ENCODE data around the gene DCUN1D3.

The DCUN1D3 gene

GRCh38 chr16:20903116-20903898 is 3.1 kb upstream of the DCUN1D3 start:
- CTCF ChIA-PET, result interaction anchor here (0.5 to 0.9 kb wide), 3 partner anchors 18 to 279 kb away, joined by 3 to 5 read pairs (median 3); no protein-coding TSS in a partner anchor
- DNase-seq (ENCODE audit: low spot score), result no peak
- H3K27ac ChIP-seq, result peak overlapping the region; percentile 44; the same call in 1 of the 2 replicates
- TF ChIP-seq CTCF (conservative IDR thresholded peaks at IDR 0.05; ENCODE audit: low read depth), result no peak
- POLR2A ChIA-PET (ENCODE audit: low non-redundant PET), result no interaction called here

- CTCF ChIA-PET, result no interaction called here
- DNase-seq (ENCODE audit: low spot score), result no peak
- no peak overlapping the region for H3K27ac ChIP-seq
- POLR2A ChIA-PET (ENCODE audit: low non-redundant PET), result no interaction called here
- TF ChIP-seq CTCF (conservative IDR thresholded peaks at IDR 0.05; ENCODE audit: low read depth), result no peak
Observed at GRCh38 chr16:20902426-20902825, 2.3 kb upstream of the DCUN1D3 start.

- peak; percentile 60 for DNase-seq (ENCODE audit: low spot score)
- ChIA-PET CTCF (no interaction called here), POLR2A (ENCODE audit: low non-redundant PET) (interaction anchor here (1.0 kb wide), 1 partner anchor 179 kb away, joined by 3 read pairs; no protein-coding TSS in a partner anchor)
- TF ChIP-seq CTCF (conservative IDR thresholded peaks at IDR 0.05; ENCODE audit: low read depth), result no peak
- peak overlapping the region; percentile 89 for H3K27ac ChIP-seq
Observed at GRCh38 chr16:20901436-20902112, 1.4 kb upstream of the DCUN1D3 start.

GRCh38 chr16:20901068-20901435 is 894 bp upstream of the DCUN1D3 start:
- POLR2A ChIA-PET (ENCODE audit: low non-redundant PET), result interaction anchor here (1.0 to 1.3 kb wide), 2 partner anchors 49 to 180 kb away, joined by 3 read pairs; no protein-coding TSS in a partner anchor
- H3K27ac ChIP-seq, result peak overlapping the region; percentile 89
- CTCF ChIA-PET, result no interaction called here
- peak; percentile 44 for DNase-seq (ENCODE audit: low spot score)
- no peak for TF ChIP-seq CTCF (conservative IDR thresholded peaks at IDR 0.05; ENCODE audit: low read depth)

- CTCF ChIA-PET, result interaction anchor here (0.6 to 1.3 kb wide), 4 partner anchors 50 to 289 kb away, joined by 4 to 6 read pairs (median 6); partner anchors contain the start of genes ERI2 and REXO5
- peak overlapping the region; percentile 89 for H3K27ac ChIP-seq
- TF ChIP-seq CTCF (conservative IDR thresholded peaks at IDR 0.05; ENCODE audit: low read depth), result no peak
- no peak for DNase-seq (ENCODE audit: low spot score)
- POLR2A ChIA-PET (ENCODE audit: low non-redundant PET), result interaction anchor here (0.7 to 1.3 kb wide), 2 partner anchors 48 to 63 kb away, joined by 3 read pairs; no protein-coding TSS in a partner anchor
Observed at GRCh38 chr16:20899477-20900298, 470 bp downstream of the DCUN1D3 start.

GRCh38 chr16:20899071-20899470 is 1.1 kb downstream of the DCUN1D3 start:
- POLR2A ChIA-PET (ENCODE audit: low non-redundant PET), result no interaction called here

More at GRCh38 chr16:20899071-20899470, 1.1 kb downstream of the DCUN1D3 start:
- H3K27ac ChIP-seq, result no peak overlapping the region
- CTCF ChIA-PET, result interaction anchor here (0.8 to 0.9 kb wide), 2 partner anchors 50 to 290 kb away, joined by 5 to 6 read pairs; no protein-coding TSS in a partner anchor
- no peak for DNase-seq (ENCODE audit: low spot score)
- no peak for TF ChIP-seq CTCF (conservative IDR thresholded peaks at IDR 0.05; ENCODE audit: low read depth)

Measured in RWPE1 (cell line).